ENCODE data around the gene ABCC3.

- TF ChIP-seq POLR2AphosphoS5 (IDR thresholded peaks at IDR 0.05) = peak in 2 of 3 donors; percentile 61 to 90
- peak in 6 of 7 experiments; percentile 44 to 99 (median 82) for TF ChIP-seq CTCF (IDR thresholded peaks at IDR 0.05)
- TF ChIP-seq POLR2A (IDR thresholded peaks at IDR 0.05) = no peak
These were observed 4.0 kb upstream of the ABCC3 start for GRCh38 chr17:50630524-50631194.

Data from stomach (tissue), 4 donors.